Endodermal cell (in vitro differentiated cells): ENCODE data around the gene TSC2. TPM values are rescaled to one million over a fixed set of nuclear protein-coding genes. Genes with fewer than 3 reads are reported as not detected.
"Not testable (repeated sequence)": the region's sequence is repeated elsewhere in the genome, so short reads cannot be mapped to it uniquely, and the experiment has no call there.

Experiments used
- DNase-seq: peaks from one replicate; pipeline ENCODE4 v3.0.0-alpha.2; 2017
- H3K27ac ChIP-seq: 2 replicates; pipeline ENCODE4 v1.5.1; 2013; ENCODE audit warnings: mild to moderate bottlenecking, low read depth, low read length, moderate library complexity
- H3K27me3 ChIP-seq: 2 replicates; pipeline ENCODE4 v1.6.1; 2013; ENCODE audit warnings: mild to moderate bottlenecking, low read length, moderate library complexity; ENCODE audit not compliant: insufficient read depth, control insufficient read depth, poor library complexity, severe bottlenecking
- H3K36me3 ChIP-seq: 2 replicates; pipeline ENCODE4 v1.7.0; 2013; ENCODE audit warnings: mild to moderate bottlenecking, low read length, moderate library complexity; ENCODE audit not compliant: control insufficient read depth, insufficient read depth
- H3K4me1 ChIP-seq: one replicate; pipeline ENCODE4 v1.7.0; 2013; ENCODE audit warnings: low read length; ENCODE audit not compliant: control insufficient read depth, insufficient read depth
- H3K4me3 ChIP-seq: 2 replicates; pipeline ENCODE4 v1.5.1; 2013; ENCODE audit warnings: mild to moderate bottlenecking, low read length, moderate library complexity
- H3K9ac ChIP-seq: 2 replicates; pipeline ENCODE4 v1.6.1; 2013; ENCODE audit warnings: mild to moderate bottlenecking, low read length, moderate library complexity; ENCODE audit not compliant: poor library complexity, severe bottlenecking; ENCODE audit errors: extremely low read depth
- H3K9me3 ChIP-seq: 2 replicates; pipeline ENCODE4 v1.6.1; 2013; ENCODE audit warnings: mild to moderate bottlenecking, low read length, moderate library complexity; ENCODE audit not compliant: control insufficient read depth
- H3K27ac Mint-ChIP-seq: 2 replicates; pipeline ENCODE4 v1.8.0; 2020; ENCODE audit warnings: mixed read lengths
- H3K27me3 Mint-ChIP-seq: 2 replicates; pipeline ENCODE4 v1.8.0; 2021; ENCODE audit warnings: mild to moderate bottlenecking, mixed read lengths; ENCODE audit not compliant: insufficient read depth
- H3K36me3 Mint-ChIP-seq: 2 replicates; pipeline ENCODE4 v1.8.0; 2020; ENCODE audit warnings: low read depth, mixed read lengths
- H3K4me1 Mint-ChIP-seq: 2 replicates; pipeline ENCODE4 v1.8.0; 2020; ENCODE audit warnings: mixed read lengths
- H3K4me3 Mint-ChIP-seq: 2 replicates; pipeline ENCODE4 v1.8.0; 2020; ENCODE audit warnings: mild to moderate bottlenecking, moderate library complexity, mixed read lengths
- H3K9me3 Mint-ChIP-seq: 2 replicates; pipeline ENCODE4 v1.8.0; 2020; ENCODE audit warnings: mild to moderate bottlenecking, mixed read lengths
- CTCF ChIP-seq: fragments of 200-600 bp; sonication (generic); conservative IDR thresholded peaks from 2 replicates; pipeline ENCODE4 v1.5.0; 2021; ENCODE audit warnings: antibody characterized with exemption, mild to moderate bottlenecking
- WGBS, 2 experiments: methylation state at CpG; one replicate each; pipeline versions ENCODE4 v1.1.5 to v1.1.7; 2013; ENCODE audit warnings: missing lambda C conversion rate in 2 of 2, mixed read lengths in 1 of 2; ENCODE audit not compliant: insufficient coverage in 1 of 2, insufficient read length in 1 of 2; 5-methylcytosine and 5-hydroxymethylcytosine counted together
- total RNA-seq, 2 donors: library from RNA; stranded (reverse); fragmentation: NEBNext Ultra II Directional in 1 of 2; extraction: Animal tissue kit (Norgen Biotek cat#: 25700) in 1 of 2; gene quantifications; 2 replicates in 1 of 2; 3 replicates in 1 of 2; pipeline ENCODE4 v1.2.1, GENCODE V29; 2021

The TSC2 gene
- total RNA-seq, 2 donors from 2014 or later, result 166 to 192 TPM

GRCh38 chr16:2115591-2115973 lies 67.8 kb downstream of the TSC2 start:
- no peak for TF ChIP-seq CTCF
- Histone ChIP-seq H3K27me3 (no peaks in the 10 kb centered on the region), H3K9me3 (no peaks in the 10 kb centered on the region), H3K36me3 (no peaks in the 10 kb centered on the region), H3K27ac (no peak overlapping the region), H3K4me1 (no peaks in the 10 kb centered on the region), H3K9ac (no peak overlapping the region), H3K4me3 (no peak overlapping the region)
- WGBS, 2 experiments, result 93% methylated on average over 9 of the region's 13 CpGs; no CpG with 5 or more reads in 1 of the 2 experiments
- Mint-ChIP-seq H3K27ac (no peak overlapping the region), H3K36me3 (no peaks in the 10 kb centered on the region), H3K4me1 (no peaks in the 10 kb centered on the region), H3K9me3 (no peaks in the 10 kb centered on the region), H3K27me3 (no peaks in the 10 kb centered on the region), H3K4me3 (no peak overlapping the region)
- DNase-seq, result no peak

GRCh38 chr16:2116428-2116827 lies 68.6 kb downstream of the TSC2 start:
- H3K27ac ChIP-seq, H3K9me3 Mint-ChIP-seq, H3K4me3 ChIP-seq, H3K27me3 Mint-ChIP-seq, H3K27me3 ChIP-seq, H3K27ac Mint-ChIP-seq, H3K4me1 ChIP-seq, H3K36me3 Mint-ChIP-seq, H3K36me3 ChIP-seq, H3K9ac ChIP-seq, H3K9me3 ChIP-seq, H3K4me1 Mint-ChIP-seq, DNase-seq, H3K4me3 Mint-ChIP-seq: not testable (repeated sequence)
- WGBS, 2 experiments, result 87 to 95% methylated on average over 6 to 16 of the region's 24 CpGs

GRCh38 chr16:2117341-2117740 lies 69.6 kb downstream of the TSC2 start:
- not testable (repeated sequence) for H3K36me3 Mint-ChIP-seq, H3K9me3 ChIP-seq, DNase-seq, H3K4me3 ChIP-seq, H3K9ac ChIP-seq, H3K27me3 Mint-ChIP-seq, H3K4me3 Mint-ChIP-seq, H3K4me1 Mint-ChIP-seq, H3K36me3 ChIP-seq, H3K9me3 Mint-ChIP-seq, H3K4me1 ChIP-seq, H3K27ac Mint-ChIP-seq, H3K27ac ChIP-seq, H3K27me3 ChIP-seq
- 95% methylated on average over 15 of the region's 25 CpGs; no CpG with 5 or more reads in 1 of the 2 experiments for WGBS, 2 experiments

- H3K9me3 ChIP-seq, H3K36me3 Mint-ChIP-seq, H3K27me3 Mint-ChIP-seq, DNase-seq, H3K4me1 ChIP-seq, H3K4me3 ChIP-seq, H3K4me1 Mint-ChIP-seq, H3K36me3 ChIP-seq, H3K9me3 Mint-ChIP-seq, H3K27ac ChIP-seq, H3K4me3 Mint-ChIP-seq, H3K27me3 ChIP-seq, H3K27ac Mint-ChIP-seq, H3K9ac ChIP-seq: not testable (repeated sequence)
- 94% methylated on average over 20 of the region's 35 CpGs; no CpG with 5 or more reads in 1 of the 2 experiments for WGBS, 2 experiments
Measured at GRCh38 chr16:2117960-2118722, 70.4 kb downstream of the TSC2 start.
